Fibroblast of mammary gland (primary cell): Measurements from ENCODE around the gene RANBP6.
A peak's percentile ranks its signal among the peaks of the same experiment; 100 is the strongest.

Source experiments
- DNase-seq: peaks from one replicate; pipeline ENCODE4 v3.0.0-alpha.2; 2010; ENCODE audit warnings: low read depth
- H3K4me3 ChIP-seq: 2 replicates; pipeline ENCODE4 v1.5.1; 2011; ENCODE audit warnings: low read depth, mild to moderate bottlenecking, low read length, moderate library complexity; ENCODE audit not compliant: control insufficient read depth
- CTCF ChIP-seq: conservative IDR thresholded peaks from 2 replicates; pipeline ENCODE4 v1.5.1; 2011; ENCODE audit warnings: low read depth, low read length, inconsistent platforms; ENCODE audit not compliant: control insufficient read depth, insufficient read depth

RANBP6 gene

GRCh38 chr9:6007058-6007769, 8.2 kb downstream of the RANBP6 start:
- peak; percentile 14 for DNase-seq

GRCh38 chr9:6006749-6007057, 8.7 kb downstream of the RANBP6 start:
- peak; percentile 83 for DNase-seq
- no peak for TF ChIP-seq CTCF
- peak overlapping the region; percentile 73 for H3K4me3 ChIP-seq

More at GRCh38 chr9:6007058-6007769, 8.2 kb downstream of the RANBP6 start:
- H3K4me3 ChIP-seq = peak overlapping the region; percentile 73
- TF ChIP-seq CTCF = no peak

- H3K4me3 ChIP-seq = no peak overlapping the region
- DNase-seq = no peak
- TF ChIP-seq CTCF = no peak
Measured at GRCh38 chr9:6000955-6001354, 14.5 kb downstream of the RANBP6 start.

GRCh38 chr9:5999443-6000101, 15.9 kb downstream of the RANBP6 start:
- no peak for DNase-seq
- no peak overlapping the region for H3K4me3 ChIP-seq
- no peak for TF ChIP-seq CTCF

- H3K4me3 ChIP-seq = no peak overlapping the region
- no peak for DNase-seq
- TF ChIP-seq CTCF = no peak
Measured at GRCh38 chr9:5994493-5994892, 20.9 kb downstream of the RANBP6 start.

- TF ChIP-seq CTCF = no peak
- H3K4me3 ChIP-seq = no peak overlapping the region
- no peak for DNase-seq
Measured at GRCh38 chr9:5988265-5988664, 27.2 kb downstream of the RANBP6 start.
